Prostate gland (tissue), 2 donors: ENCODE data around the gene PKMYT1.

ENCODE experiments used
- CTCF ChIP-seq, 4 experiments: fragments of 200-600 bp in 2 of 4; fragments of 450-650 bp in 2 of 4; sonication (generic) in 2 of 4; IDR thresholded peaks; 1 replicate in 3 of 4; 2 replicates in 1 of 4; pipeline ENCODE4 v1.5.1; 2016 to 2019; ENCODE audit warnings: antibody characterized with exemption in 4 of 4, mild to moderate bottlenecking in 2 of 4, moderate library complexity in 2 of 4
- POLR2A ChIP-seq: fragments of 450-650 bp; IDR thresholded peaks from one replicate; pipeline ENCODE4 v1.6.1; 2016; ENCODE audit warnings: antibody characterized with exemption, mild to moderate bottlenecking

DNA sequence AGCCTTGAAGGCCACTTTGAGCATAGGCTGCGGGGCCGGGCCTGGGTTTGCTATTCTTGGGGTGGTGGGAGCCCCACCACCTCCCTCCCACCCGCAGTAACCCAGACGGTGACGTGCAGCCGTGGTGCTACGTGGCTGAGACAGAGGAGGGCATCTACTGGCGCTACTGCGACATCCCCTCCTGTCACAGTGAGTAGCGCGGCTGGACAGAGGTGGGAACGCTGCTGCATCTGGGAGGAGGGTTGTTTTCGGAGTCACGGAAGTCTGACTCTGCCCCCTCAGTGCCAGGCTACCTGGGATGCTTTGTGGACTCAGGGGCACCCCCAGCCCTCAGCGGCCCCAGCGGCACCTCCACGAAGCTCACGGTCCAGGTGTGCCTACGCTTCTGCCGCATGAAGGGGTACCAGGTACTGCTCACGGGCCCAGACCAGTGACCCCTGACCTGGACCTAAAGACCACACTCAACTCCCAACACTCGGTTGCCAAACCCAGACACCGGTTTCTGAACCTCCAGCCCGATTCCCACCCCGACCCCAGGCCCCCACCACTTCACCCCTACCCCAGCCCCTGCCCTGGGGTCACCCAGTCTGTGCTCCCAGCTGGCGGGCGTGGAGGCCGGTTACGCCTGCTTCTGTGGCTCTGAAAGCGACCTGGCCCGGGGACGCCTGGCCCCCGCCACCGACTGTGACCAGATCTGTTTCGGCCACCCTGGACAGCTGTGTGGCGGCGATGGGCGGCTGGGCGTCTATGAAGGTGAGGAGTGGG, 14.0 kb downstream of the PKMYT1 start:
- TF ChIP-seq POLR2A, result no peak
- TF ChIP-seq CTCF (IDR thresholded peaks at IDR 0.05), result no peak
